Osteoblast (primary cell): ENCODE measurements around the gene FAM187B. TPM values are rescaled to one million over a fixed set of nuclear protein-coding genes. Genes with fewer than 3 reads are reported as not detected.

Source experiments
- DNase-seq: peaks from one replicate; pipeline ENCODE4 v3.0.0; 2011; ENCODE audit warnings: low spot score, mixed read lengths; ENCODE audit not compliant: insufficient read length; ENCODE audit errors: missing footprints
- H2AFZ ChIP-seq: 2 replicates; pipeline ENCODE4 v1.6.0; 2011; ENCODE audit warnings: mild to moderate bottlenecking, low read length
- H3K27ac ChIP-seq: 2 replicates; pipeline ENCODE4 v1.5.1; 2011; ENCODE audit warnings: mild to moderate bottlenecking, low read depth, low read length, moderate library complexity
- H3K27me3 ChIP-seq: 2 replicates; pipeline ENCODE4 v1.6.0; 2012; ENCODE audit warnings: mild to moderate bottlenecking, control low read depth, inconsistent platforms, low read length, moderate library complexity; ENCODE audit not compliant: insufficient read depth
- H3K36me3 ChIP-seq: 2 replicates; pipeline ENCODE4 v1.5.1; 2011; ENCODE audit warnings: mild to moderate bottlenecking, low read length, control low read depth, moderate library complexity; ENCODE audit not compliant: insufficient read depth
- H3K4me1 ChIP-seq: 2 replicates; pipeline ENCODE4 v1.5.1; 2011; ENCODE audit warnings: mild to moderate bottlenecking, low read length, control low read depth, moderate library complexity; ENCODE audit not compliant: insufficient read depth
- H3K4me2 ChIP-seq: 2 replicates; pipeline ENCODE4 v1.6.0; 2011; ENCODE audit warnings: mild to moderate bottlenecking, low read length; ENCODE audit not compliant: insufficient read depth
- H3K4me3 ChIP-seq: fragments of 200-600 bp; sonication (generic); 3 replicates; pipeline ENCODE4 v1.5.1; 2012; ENCODE audit warnings: mild to moderate bottlenecking, low read length, inconsistent platforms; ENCODE audit not compliant: insufficient read depth
- H3K79me2 ChIP-seq: 2 replicates; pipeline ENCODE4 v1.6.0; 2012; ENCODE audit warnings: mild to moderate bottlenecking, low read length, control low read depth, inconsistent platforms; ENCODE audit not compliant: insufficient read depth
- H3K9me3 ChIP-seq: 2 replicates; pipeline ENCODE4 v1.5.1; 2011; ENCODE audit warnings: low read depth, low read length, control low read depth
- H4K20me1 ChIP-seq: 2 replicates; pipeline ENCODE4 v1.6.0; 2012; ENCODE audit warnings: mild to moderate bottlenecking, low read length, control low read depth; ENCODE audit not compliant: insufficient read depth
- total RNA-seq: library from RNA; depleted of rRNA; stranded (reverse); fragments of >200 nt; gene quantifications from 2 replicates; pipeline ENCODE4 v1.2.3, GENCODE V29; 2012
- TF ChIP-seq, protein P1 (sequence below): IDR thresholded peaks from 2 replicates; pipeline ENCODE4 v1.5.1; 2011; ENCODE audit warnings: mild to moderate bottlenecking, low read depth, low read length, moderate library complexity; ENCODE audit errors: extremely low read depth

The FAM187B gene
- total RNA-seq, 1 donor, result not detected

DNA sequence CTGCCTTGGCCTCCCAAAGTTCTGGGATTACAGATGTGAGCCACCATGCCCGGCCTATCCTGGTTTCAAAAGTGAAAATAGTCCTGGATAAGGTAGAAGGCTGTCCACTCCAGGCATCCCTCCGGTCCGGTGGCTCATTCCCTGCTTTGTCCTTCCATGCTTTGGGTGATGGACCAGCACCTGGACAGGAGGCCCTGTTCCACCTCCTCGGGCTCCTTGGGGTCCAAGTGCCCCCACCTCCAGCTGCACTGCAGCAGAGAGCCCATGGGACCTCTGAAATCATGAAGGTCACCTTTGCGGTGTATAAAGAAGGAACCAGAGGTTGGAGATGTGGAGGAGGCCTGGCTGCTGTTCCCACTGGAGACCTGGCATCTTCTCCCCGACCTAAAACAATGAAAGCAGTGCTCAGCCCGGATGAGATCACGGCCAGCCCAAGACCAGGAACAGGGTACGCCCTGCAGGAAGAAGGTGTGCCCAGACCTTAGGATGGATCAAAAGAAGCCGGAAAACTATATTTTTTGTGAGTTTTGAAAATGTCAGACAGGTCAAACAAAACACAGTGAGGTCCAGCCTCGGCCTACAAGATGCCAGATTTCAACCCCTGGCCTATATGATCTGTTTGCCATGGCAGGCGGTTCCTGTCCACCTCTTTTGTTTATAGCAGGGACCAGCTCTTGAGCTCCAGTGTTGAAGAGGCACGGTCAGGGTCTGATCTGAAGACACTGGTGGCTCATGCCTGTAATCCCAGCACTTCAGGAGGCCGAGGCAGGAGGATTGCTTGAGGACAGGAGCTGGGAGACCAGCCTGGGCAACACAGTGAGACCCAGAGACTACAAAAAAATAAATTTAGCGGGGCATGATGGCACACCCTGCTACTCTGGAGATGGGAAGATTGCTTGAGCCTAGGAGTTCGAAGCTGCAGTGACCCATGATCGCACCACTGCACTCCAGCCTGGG is 26.1 kb upstream of the FAM187B start:
- Histone ChIP-seq H3K27me3 (peaks cover 15% of the 10 kb centered on the region), H3K9me3 (no peaks in the 10 kb centered on the region), H2AFZ (no peak overlapping the region), H3K79me2 (no peaks in the 10 kb centered on the region), H3K27ac (no peak overlapping the region), H3K4me2 (no peak overlapping the region), H3K4me1 (no peaks in the 10 kb centered on the region), H4K20me1 (no peaks in the 10 kb centered on the region), H3K36me3 (no peaks in the 10 kb centered on the region), H3K4me3 (no peak overlapping the region)
- DNase-seq, result peak; percentile 34
- TF ChIP-seq, protein P1, sequence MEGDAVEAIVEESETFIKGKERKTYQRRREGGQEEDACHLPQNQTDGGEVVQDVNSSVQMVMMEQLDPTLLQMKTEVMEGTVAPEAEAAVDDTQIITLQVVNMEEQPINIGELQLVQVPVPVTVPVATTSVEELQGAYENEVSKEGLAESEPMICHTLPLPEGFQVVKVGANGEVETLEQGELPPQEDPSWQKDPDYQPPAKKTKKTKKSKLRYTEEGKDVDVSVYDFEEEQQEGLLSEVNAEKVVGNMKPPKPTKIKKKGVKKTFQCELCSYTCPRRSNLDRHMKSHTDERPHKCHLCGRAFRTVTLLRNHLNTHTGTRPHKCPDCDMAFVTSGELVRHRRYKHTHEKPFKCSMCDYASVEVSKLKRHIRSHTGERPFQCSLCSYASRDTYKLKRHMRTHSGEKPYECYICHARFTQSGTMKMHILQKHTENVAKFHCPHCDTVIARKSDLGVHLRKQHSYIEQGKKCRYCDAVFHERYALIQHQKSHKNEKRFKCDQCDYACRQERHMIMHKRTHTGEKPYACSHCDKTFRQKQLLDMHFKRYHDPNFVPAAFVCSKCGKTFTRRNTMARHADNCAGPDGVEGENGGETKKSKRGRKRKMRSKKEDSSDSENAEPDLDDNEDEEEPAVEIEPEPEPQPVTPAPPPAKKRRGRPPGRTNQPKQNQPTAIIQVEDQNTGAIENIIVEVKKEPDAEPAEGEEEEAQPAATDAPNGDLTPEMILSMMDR, result no peak

DNA sequence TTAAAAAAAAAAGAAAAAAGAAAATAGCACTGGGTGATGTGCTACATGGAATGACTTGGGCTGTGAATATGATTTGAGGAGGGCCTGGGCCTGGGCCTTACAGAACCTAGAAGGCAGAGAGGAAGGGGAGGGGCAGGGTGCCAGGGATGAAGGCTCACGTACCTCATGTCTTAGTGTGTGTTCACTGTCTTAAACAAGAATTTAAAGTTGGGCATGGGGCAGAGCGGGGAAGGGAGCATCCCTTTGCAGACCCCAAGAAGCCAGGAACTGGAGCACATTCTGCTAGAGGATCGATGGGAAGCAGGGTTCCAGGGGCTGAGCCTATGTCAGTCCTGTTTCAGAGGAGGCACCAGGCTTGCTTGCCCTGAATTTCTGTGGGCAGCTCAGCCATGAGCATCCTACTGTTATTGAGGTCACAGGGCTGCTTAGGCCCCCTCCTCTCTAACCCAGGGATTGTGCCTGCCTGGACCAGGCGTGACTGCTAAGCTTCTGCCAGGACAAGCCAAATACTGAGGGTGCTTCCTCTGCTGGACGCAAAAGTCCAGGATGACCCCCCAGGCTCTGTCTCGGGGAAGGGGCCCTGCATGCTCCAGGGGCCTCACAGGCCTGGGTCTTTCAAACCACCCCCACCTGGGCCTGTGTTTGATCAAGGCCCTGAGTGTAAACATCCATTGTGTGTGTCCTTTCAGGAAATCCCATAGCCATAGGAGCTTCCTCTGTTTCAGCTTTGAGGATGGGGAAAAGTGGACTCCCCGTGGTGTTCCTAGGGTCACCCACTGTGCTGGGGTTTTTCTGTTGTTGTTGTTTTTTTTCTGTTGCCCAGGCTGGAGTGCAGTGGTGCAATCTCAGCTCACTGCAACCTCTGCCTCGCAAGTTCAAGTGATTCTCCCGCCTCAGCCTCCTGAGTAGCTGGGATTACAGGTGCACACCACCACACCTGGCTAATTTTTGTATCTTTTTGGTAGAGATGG is 25.1 kb upstream of the FAM187B start:
- Histone ChIP-seq H3K4me1 (no peaks in the 10 kb centered on the region), H2AFZ (no peak overlapping the region), H3K36me3 (no peaks in the 10 kb centered on the region), H3K4me2 (no peak overlapping the region), H4K20me1 (no peaks in the 10 kb centered on the region), H3K27me3 (peaks cover 19% of the 10 kb centered on the region), H3K9me3 (no peaks in the 10 kb centered on the region), H3K27ac (no peak overlapping the region), H3K4me3 (no peak overlapping the region), H3K79me2 (no peaks in the 10 kb centered on the region)
- TF ChIP-seq, protein P1, result no peak
- DNase-seq, result peak; percentile 65

DNA sequence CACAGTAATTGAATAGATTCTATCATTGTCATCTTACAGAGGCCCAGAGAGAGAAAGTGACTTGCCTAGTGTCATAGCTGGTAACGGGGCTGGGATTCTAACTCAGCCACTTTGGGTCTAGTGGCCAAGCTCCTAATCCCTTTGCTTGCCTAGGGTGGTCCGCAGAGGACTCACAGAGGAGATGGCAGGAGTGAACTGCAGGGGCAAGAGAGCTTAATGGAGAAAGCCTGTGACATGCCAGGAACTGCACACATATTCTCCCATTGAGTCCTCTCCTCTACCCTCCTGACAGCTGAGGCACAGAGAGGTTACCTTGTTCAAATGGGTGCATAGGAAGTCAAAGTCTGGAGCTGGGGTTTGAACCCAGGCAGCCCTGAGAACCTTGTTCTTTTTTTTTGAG is 22.9 kb upstream of the FAM187B start:
- Histone ChIP-seq H3K9me3 (no peaks in the 10 kb centered on the region), H2AFZ (no peak overlapping the region), H3K4me1 (no peaks in the 10 kb centered on the region), H3K79me2 (no peaks in the 10 kb centered on the region), H3K27me3 (peaks cover 31% of the 10 kb centered on the region), H3K36me3 (no peaks in the 10 kb centered on the region), H3K4me2 (no peak overlapping the region), H3K27ac (no peak overlapping the region), H4K20me1 (no peaks in the 10 kb centered on the region), H3K4me3 (no peak overlapping the region)
- TF ChIP-seq, protein P1, result no peak
- no peak for DNase-seq
